ENCODE measurements around the gene SNAP91. TPM values are rescaled to one million over a fixed set of nuclear protein-coding genes. Genes with fewer than 3 reads are reported as not detected.
"Not testable (repeated sequence)": the region's sequence is repeated elsewhere in the genome, so short reads cannot be mapped to it uniquely, and the experiment has no call there.

Gene SNAP91
- total RNA-seq (0.66 TPM), polyA plus RNA-seq (0.66 TPM)
- long read RNA-seq, donor 1 = 0 reads
- long read RNA-seq, donor 2 = 0 reads
- long read RNA-seq, donor 3 = 0 reads
- long read RNA-seq, donor 4 = 0 reads
- long read RNA-seq, donor 5 = 0 reads
- long read RNA-seq, donor 6 = 0 reads
- long read RNA-seq, donor 7 = 0 reads
- long read RNA-seq, donor 8 = 0 reads
- long read RNA-seq, donor 9 = 0 reads
- long read RNA-seq, donor 10 = 0 reads

GRCh38 chr6:83708970-83709747 is at the start of gene SNAP91:
Gene SNAP91 (minus strand): TSS chr6:83709101. CDS start chr6:83707927, 1,174 bp downstream.
- no peak within 1 kb of the TSS for H3K27ac ChIP-seq (ENCODE audit: low read depth in 1 of 2, low read length in 1 of 2)
- 2% methylated on average over 83 of the region's 83 CpGs for WGBS
- peak in 1 of 9 donors; percentile 7 for DNase-seq (ENCODE audit: low read depth in 6 of 9, low spot score in 9 of 9)
- H3K36me3 ChIP-seq (ENCODE audit: control insufficient read depth in 2 of 2, insufficient read depth in 2 of 2, low read length in 1 of 2) = no peaks in the 10 kb centered on the region
- peak within 1 kb of the TSS in 1 of 2 donors; percentile 35 for H3K4me3 ChIP-seq (ENCODE audit: low read length in 2 of 2)
- peaks cover 41 to 50% of the 10 kb centered on the region in 2 donors for H3K27me3 ChIP-seq (ENCODE audit: control insufficient read depth in 2 of 2, insufficient read depth in 1 of 2, low read length in 1 of 2)
- peaks cover 0 to 2% of the 10 kb centered on the region in 2 donors for H3K9me3 ChIP-seq (ENCODE audit: control insufficient read depth in 2 of 2, insufficient read depth in 1 of 2, low read length in 1 of 2)
- no peaks in the 10 kb centered on the region for H3K4me1 ChIP-seq (ENCODE audit: control insufficient read depth in 2 of 2, insufficient read depth in 2 of 2, low read length in 2 of 2)

- H3K36me3 ChIP-seq (ENCODE audit: control insufficient read depth in 2 of 2, insufficient read depth in 2 of 2, low read length in 1 of 2) = no peaks in the 10 kb centered on the region
- H3K9me3 ChIP-seq (ENCODE audit: control insufficient read depth in 2 of 2, insufficient read depth in 1 of 2, low read length in 1 of 2) = no peaks in the 10 kb centered on the region
- H3K4me3 ChIP-seq (ENCODE audit: low read length in 2 of 2) = no peak overlapping the region
- no peaks in the 10 kb centered on the region for H3K4me1 ChIP-seq (ENCODE audit: control insufficient read depth in 2 of 2, insufficient read depth in 2 of 2, low read length in 2 of 2)
- DNase-seq (ENCODE audit: low read depth in 6 of 9, low spot score in 9 of 9) = no peak
- H3K27ac ChIP-seq (ENCODE audit: low read depth in 1 of 2, low read length in 1 of 2) = no peak overlapping the region
- H3K27me3 ChIP-seq (ENCODE audit: control insufficient read depth in 2 of 2, insufficient read depth in 1 of 2, low read length in 1 of 2) = no peaks in the 10 kb centered on the region
Observed at GRCh38 chr6:83758533-83758932, 49.6 kb upstream of the SNAP91 start.

- DNase-seq (ENCODE audit: low read depth in 6 of 9, low spot score in 9 of 9) = no peak
- H3K27me3 ChIP-seq (ENCODE audit: control insufficient read depth in 2 of 2, insufficient read depth in 1 of 2, low read length in 1 of 2) = no peaks in the 10 kb centered on the region
- no peak overlapping the region for H3K27ac ChIP-seq (ENCODE audit: low read depth in 1 of 2, low read length in 1 of 2)
- no peaks in the 10 kb centered on the region for H3K4me1 ChIP-seq (ENCODE audit: control insufficient read depth in 2 of 2, insufficient read depth in 2 of 2, low read length in 2 of 2)
- no peak overlapping the region for H3K4me3 ChIP-seq (ENCODE audit: low read length in 2 of 2)
- no peaks in the 10 kb centered on the region for H3K9me3 ChIP-seq (ENCODE audit: control insufficient read depth in 2 of 2, insufficient read depth in 1 of 2, low read length in 1 of 2)
- H3K36me3 ChIP-seq (ENCODE audit: control insufficient read depth in 2 of 2, insufficient read depth in 2 of 2, low read length in 1 of 2) = no peaks in the 10 kb centered on the region
Observed at GRCh38 chr6:83757021-83757420, 48.1 kb upstream of the SNAP91 start.

GRCh38 chr6:83756565-83756964 is 47.7 kb upstream of the SNAP91 start:
- Histone ChIP-seq H3K9me3 (ENCODE audit: control insufficient read depth in 2 of 2, insufficient read depth in 1 of 2, low read length in 1 of 2) (no peaks in the 10 kb centered on the region), H3K4me3 (ENCODE audit: low read length in 2 of 2) (no peak overlapping the region), H3K4me1 (ENCODE audit: control insufficient read depth in 2 of 2, insufficient read depth in 2 of 2, low read length in 2 of 2) (no peaks in the 10 kb centered on the region), H3K36me3 (ENCODE audit: control insufficient read depth in 2 of 2, insufficient read depth in 2 of 2, low read length in 1 of 2) (no peaks in the 10 kb centered on the region), H3K27me3 (ENCODE audit: control insufficient read depth in 2 of 2, insufficient read depth in 1 of 2, low read length in 1 of 2) (no peaks in the 10 kb centered on the region), H3K27ac (ENCODE audit: low read depth in 1 of 2, low read length in 1 of 2) (no peak overlapping the region)
- 96% methylated on average over 2 of the region's 2 CpGs for WGBS
- DNase-seq (ENCODE audit: low read depth in 6 of 9, low spot score in 9 of 9) = no peak

- H3K36me3 ChIP-seq (ENCODE audit: control insufficient read depth in 2 of 2, insufficient read depth in 2 of 2, low read length in 1 of 2); H3K27me3 ChIP-seq (ENCODE audit: control insufficient read depth in 2 of 2, insufficient read depth in 1 of 2, low read length in 1 of 2); H3K9me3 ChIP-seq (ENCODE audit: control insufficient read depth in 2 of 2, insufficient read depth in 1 of 2, low read length in 1 of 2); H3K4me1 ChIP-seq (ENCODE audit: control insufficient read depth in 2 of 2, insufficient read depth in 2 of 2, low read length in 2 of 2); H3K4me3 ChIP-seq (ENCODE audit: low read length in 2 of 2); DNase-seq (ENCODE audit: low read depth in 6 of 9, low spot score in 9 of 9); H3K27ac ChIP-seq (ENCODE audit: low read depth in 1 of 2, low read length in 1 of 2): not testable (repeated sequence)
- WGBS = 89% methylated on average over 5 of the region's 5 CpGs
Observed at GRCh38 chr6:83752375-83752774, 43.5 kb upstream of the SNAP91 start.

GRCh38 chr6:83741089-83741488 is 32.2 kb upstream of the SNAP91 start:
- no peaks in the 10 kb centered on the region for H3K4me1 ChIP-seq (ENCODE audit: control insufficient read depth in 2 of 2, insufficient read depth in 2 of 2, low read length in 2 of 2)
- no peaks in the 10 kb centered on the region for H3K36me3 ChIP-seq (ENCODE audit: control insufficient read depth in 2 of 2, insufficient read depth in 2 of 2, low read length in 1 of 2)
- WGBS = 81% methylated on average over 4 of the region's 4 CpGs
- DNase-seq (ENCODE audit: low read depth in 6 of 9, low spot score in 9 of 9) = no peak
- no peak overlapping the region for H3K27ac ChIP-seq (ENCODE audit: low read depth in 1 of 2, low read length in 1 of 2)
- H3K27me3 ChIP-seq (ENCODE audit: control insufficient read depth in 2 of 2, insufficient read depth in 1 of 2, low read length in 1 of 2) = no peaks in the 10 kb centered on the region
- no peak overlapping the region for H3K4me3 ChIP-seq (ENCODE audit: low read length in 2 of 2)
- peaks cover 0 to 7% of the 10 kb centered on the region in 2 donors for H3K9me3 ChIP-seq (ENCODE audit: control insufficient read depth in 2 of 2, insufficient read depth in 1 of 2, low read length in 1 of 2)

- Histone ChIP-seq H3K9me3 (ENCODE audit: control insufficient read depth in 2 of 2, insufficient read depth in 1 of 2, low read length in 1 of 2) (no peaks in the 10 kb centered on the region), H3K4me1 (ENCODE audit: control insufficient read depth in 2 of 2, insufficient read depth in 2 of 2, low read length in 2 of 2) (no peaks in the 10 kb centered on the region), H3K4me3 (ENCODE audit: low read length in 2 of 2) (no peak overlapping the region), H3K36me3 (ENCODE audit: control insufficient read depth in 2 of 2, insufficient read depth in 2 of 2, low read length in 1 of 2) (no peaks in the 10 kb centered on the region), H3K27me3 (ENCODE audit: control insufficient read depth in 2 of 2, insufficient read depth in 1 of 2, low read length in 1 of 2) (no peaks in the 10 kb centered on the region), H3K27ac (ENCODE audit: low read depth in 1 of 2, low read length in 1 of 2) (no peak overlapping the region)
- DNase-seq (ENCODE audit: low read depth in 6 of 9, low spot score in 9 of 9) = no peak
- WGBS = 86% methylated on average over 3 of the region's 3 CpGs
Observed at GRCh38 chr6:83735461-83735860, 26.6 kb upstream of the SNAP91 start.

- no peaks in the 10 kb centered on the region for H3K27me3 ChIP-seq (ENCODE audit: control insufficient read depth in 2 of 2, insufficient read depth in 1 of 2, low read length in 1 of 2)
- H3K27ac ChIP-seq (ENCODE audit: low read depth in 1 of 2, low read length in 1 of 2) = no peak overlapping the region
- no peaks in the 10 kb centered on the region for H3K4me1 ChIP-seq (ENCODE audit: control insufficient read depth in 2 of 2, insufficient read depth in 2 of 2, low read length in 2 of 2)
- H3K9me3 ChIP-seq (ENCODE audit: control insufficient read depth in 2 of 2, insufficient read depth in 1 of 2, low read length in 1 of 2) = no peaks in the 10 kb centered on the region
- no peak overlapping the region for H3K4me3 ChIP-seq (ENCODE audit: low read length in 2 of 2)
- no peak for DNase-seq (ENCODE audit: low read depth in 6 of 9, low spot score in 9 of 9)
- H3K36me3 ChIP-seq (ENCODE audit: control insufficient read depth in 2 of 2, insufficient read depth in 2 of 2, low read length in 1 of 2) = no peaks in the 10 kb centered on the region
- 92% methylated on average over 2 of the region's 2 CpGs for WGBS
Observed at GRCh38 chr6:83729871-83730270, 21.0 kb upstream of the SNAP91 start.

- 97% methylated on average over 2 of the region's 2 CpGs for WGBS
Observed at GRCh38 chr6:83722876-83723275, 14.0 kb upstream of the SNAP91 start.

More at GRCh38 chr6:83722876-83723275, 14.0 kb upstream of the SNAP91 start:
- Histone ChIP-seq H3K4me3 (ENCODE audit: low read length in 2 of 2) (no peak overlapping the region), H3K4me1 (ENCODE audit: control insufficient read depth in 2 of 2, insufficient read depth in 2 of 2, low read length in 2 of 2) (no peaks in the 10 kb centered on the region), H3K36me3 (ENCODE audit: control insufficient read depth in 2 of 2, insufficient read depth in 2 of 2, low read length in 1 of 2) (no peaks in the 10 kb centered on the region), H3K9me3 (ENCODE audit: control insufficient read depth in 2 of 2, insufficient read depth in 1 of 2, low read length in 1 of 2) (no peaks in the 10 kb centered on the region), H3K27ac (ENCODE audit: low read depth in 1 of 2, low read length in 1 of 2) (no peak overlapping the region), H3K27me3 (ENCODE audit: control insufficient read depth in 2 of 2, insufficient read depth in 1 of 2, low read length in 1 of 2) (no peaks in the 10 kb centered on the region)
- no peak for DNase-seq (ENCODE audit: low read depth in 6 of 9, low spot score in 9 of 9)

Data from thymus (tissue), 14 donors.